ENCODE data around the gene PRR36. TPM values are rescaled to one million over a fixed set of nuclear protein-coding genes. Genes with fewer than 3 reads are reported as not detected.

Gene PRR36
- under 1 TPM; 0.13 to 0.45 (median 0.20) TPM for total RNA-seq

DNA sequence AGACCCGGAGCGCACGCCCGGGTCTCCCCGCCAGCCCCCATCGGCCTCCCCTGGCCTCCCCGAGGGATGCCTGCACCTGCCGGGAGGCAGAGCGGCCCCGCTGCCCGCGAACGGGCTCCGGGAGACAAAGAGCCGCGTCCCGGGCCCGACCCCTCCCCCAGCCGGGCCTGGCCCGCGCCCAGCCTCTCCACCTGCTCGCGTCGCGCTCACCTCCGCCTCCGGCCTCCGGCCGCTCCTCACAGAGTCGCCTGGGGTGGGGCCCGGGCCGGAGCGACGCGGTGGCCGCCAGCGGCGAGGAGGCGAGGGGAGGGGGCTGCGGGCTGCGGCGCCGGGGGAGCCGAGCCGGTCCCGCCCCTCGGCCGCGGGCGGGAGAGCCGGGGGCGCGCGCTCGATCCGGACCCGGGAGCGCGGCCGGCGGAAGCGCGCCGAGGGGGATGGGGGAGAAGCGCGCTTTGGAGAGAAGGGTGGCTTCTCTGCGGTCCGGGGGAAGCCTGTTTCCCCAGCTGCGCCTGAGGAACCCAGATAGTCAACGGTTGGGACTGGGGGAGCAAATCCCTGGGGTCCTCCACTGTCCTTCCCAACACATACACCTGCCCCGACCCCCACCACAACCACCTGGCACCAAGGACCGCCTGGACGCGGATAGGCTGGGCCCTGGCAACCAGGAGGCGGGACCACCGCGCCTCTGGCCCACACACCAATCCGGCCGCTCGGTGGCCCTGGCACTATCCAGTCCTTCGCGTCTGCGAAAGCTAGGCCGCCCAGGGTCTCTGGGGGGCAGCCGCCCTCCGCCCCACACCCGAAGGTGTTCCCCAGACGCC is at the start of gene PRR36:
Gene PRR36 (minus strand): TSS at position 315 of the 821 bp plus-strand sequence. CDS start 701 bp downstream, outside the sequence.
- Histone ChIP-seq H3K27ac (no peak within 1 kb of the TSS), H3K9me3 (no peaks in the 10 kb centered on the region), H3K4me3 (replicated peaks in 1 of 3) (peak within 1 kb of the TSS in 1 of 3 donors; percentile 24), H3K4me1 (peaks cover 6 to 18% of the 10 kb centered on the region in 2 donors), H3K27me3 (no peaks in the 10 kb centered on the region), H3K36me3 (no peaks in the 10 kb centered on the region)
- intact Hi-C loops (cut with DNase I), result no loop called here
- DNase-seq, result peak; percentile 56 to 83
- 0 to 2% methylated on average over 10 to 11 of the region's 88 CpGs for WGBS, 2 donors
- TF ChIP-seq, protein P1, sequence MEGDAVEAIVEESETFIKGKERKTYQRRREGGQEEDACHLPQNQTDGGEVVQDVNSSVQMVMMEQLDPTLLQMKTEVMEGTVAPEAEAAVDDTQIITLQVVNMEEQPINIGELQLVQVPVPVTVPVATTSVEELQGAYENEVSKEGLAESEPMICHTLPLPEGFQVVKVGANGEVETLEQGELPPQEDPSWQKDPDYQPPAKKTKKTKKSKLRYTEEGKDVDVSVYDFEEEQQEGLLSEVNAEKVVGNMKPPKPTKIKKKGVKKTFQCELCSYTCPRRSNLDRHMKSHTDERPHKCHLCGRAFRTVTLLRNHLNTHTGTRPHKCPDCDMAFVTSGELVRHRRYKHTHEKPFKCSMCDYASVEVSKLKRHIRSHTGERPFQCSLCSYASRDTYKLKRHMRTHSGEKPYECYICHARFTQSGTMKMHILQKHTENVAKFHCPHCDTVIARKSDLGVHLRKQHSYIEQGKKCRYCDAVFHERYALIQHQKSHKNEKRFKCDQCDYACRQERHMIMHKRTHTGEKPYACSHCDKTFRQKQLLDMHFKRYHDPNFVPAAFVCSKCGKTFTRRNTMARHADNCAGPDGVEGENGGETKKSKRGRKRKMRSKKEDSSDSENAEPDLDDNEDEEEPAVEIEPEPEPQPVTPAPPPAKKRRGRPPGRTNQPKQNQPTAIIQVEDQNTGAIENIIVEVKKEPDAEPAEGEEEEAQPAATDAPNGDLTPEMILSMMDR (IDR thresholded peaks at IDR 0.05), result no peak
- TF ChIP-seq POLR2A (IDR thresholded peaks at IDR 0.05), result no peak

DNA sequence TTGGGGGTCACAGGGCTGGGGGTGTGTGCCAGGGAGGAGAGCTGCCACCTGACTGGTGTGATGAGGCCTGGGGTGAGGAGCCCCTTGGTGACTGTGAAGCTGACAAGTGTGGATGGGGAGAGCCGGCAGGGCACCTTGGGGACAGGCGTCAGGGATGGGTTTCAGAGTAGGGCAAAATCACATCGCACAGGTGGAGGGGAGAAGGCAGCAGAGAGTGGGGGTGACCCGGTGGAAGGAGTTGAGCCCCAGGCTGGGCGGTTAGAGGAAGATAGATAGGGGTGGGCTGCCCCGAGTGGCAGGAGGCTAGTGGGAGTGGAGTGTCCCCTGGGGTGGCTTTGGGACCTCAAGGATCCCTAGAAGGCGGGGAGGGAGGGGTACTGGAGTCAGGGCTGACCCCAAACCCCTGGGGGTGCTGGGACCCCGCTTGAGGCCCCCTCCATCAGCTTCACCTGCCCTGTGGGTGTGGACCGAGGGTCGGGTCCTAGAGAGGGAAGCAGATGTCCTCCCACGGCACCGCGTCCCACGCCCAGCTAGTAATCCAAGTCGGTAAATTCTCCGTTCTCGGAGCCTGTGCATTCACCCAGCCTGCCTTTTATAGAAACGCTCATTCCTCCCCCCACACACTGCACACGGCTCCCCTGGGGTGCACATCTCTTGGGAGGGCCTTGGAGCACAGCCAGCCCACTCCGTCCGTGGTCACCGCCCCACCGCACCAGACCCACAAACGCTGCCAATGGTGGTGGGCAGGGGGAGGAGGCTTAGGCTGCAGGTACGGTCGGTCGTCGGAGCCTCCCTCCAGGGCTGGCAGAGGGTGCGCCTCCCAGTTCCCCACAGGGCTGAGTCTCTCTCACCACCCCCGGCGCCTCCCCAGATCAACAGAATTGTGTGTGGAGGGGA is 49.4 kb upstream of the PRR36 start:
- no peak for TF ChIP-seq POLR2A (IDR thresholded peaks at IDR 0.05)
- TF ChIP-seq, protein P1 (IDR thresholded peaks at IDR 0.05), result no peak
- H3K27ac ChIP-seq, result no peak overlapping the region
- peaks cover 17 to 54% of the 10 kb centered on the region in 2 donors for H3K4me1 ChIP-seq
- intact Hi-C loops (cut with DNase I), result no loop called here
- no peak overlapping the region for H3K4me3 ChIP-seq (replicated peaks in 1 of 3)
- peaks cover 3% of the 10 kb centered on the region for H3K27me3 ChIP-seq
- no peaks in the 10 kb centered on the region for H3K9me3 ChIP-seq
- H3K36me3 ChIP-seq, result peaks cover 11% of the 10 kb centered on the region in 2 donors
- 85 to 88% methylated on average over 21 to 30 of the region's 31 CpGs for WGBS, 2 donors
- DNase-seq, result no peak

DNA sequence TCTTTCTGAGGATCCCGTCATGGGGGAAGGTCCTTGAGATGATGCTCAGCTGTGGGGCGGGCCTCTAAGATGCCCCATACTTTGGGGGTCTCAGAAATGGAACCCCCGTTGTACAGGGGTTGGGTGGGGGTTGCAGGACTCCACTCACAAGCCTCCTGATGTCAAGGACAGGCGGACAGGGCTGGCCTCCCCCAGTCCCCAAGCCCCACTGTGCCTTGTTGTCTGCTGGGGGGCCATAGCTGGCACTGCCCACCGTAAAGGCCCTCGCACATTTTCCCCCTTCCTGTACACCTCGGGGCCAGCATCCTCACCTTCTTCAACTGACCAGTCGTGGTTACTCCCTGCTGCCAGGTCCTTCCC is 48.6 kb upstream of the PRR36 start:
- 90 to 94% methylated on average over 5 to 7 of the region's 8 CpGs for WGBS, 2 donors
- no peaks in the 10 kb centered on the region for H3K9me3 ChIP-seq
- peaks cover 4% of the 10 kb centered on the region for H3K27me3 ChIP-seq
- H3K4me1 ChIP-seq, result peaks cover 17 to 50% of the 10 kb centered on the region in 2 donors
- H3K36me3 ChIP-seq, result peaks cover 11% of the 10 kb centered on the region in 2 donors
- no peak for DNase-seq
- H3K4me3 ChIP-seq (replicated peaks in 1 of 3), result no peak overlapping the region
- no peak for TF ChIP-seq POLR2A (IDR thresholded peaks at IDR 0.05)
- TF ChIP-seq, protein P1 (IDR thresholded peaks at IDR 0.05), result no peak
- intact Hi-C loops (cut with DNase I), result no loop called here
- no peak overlapping the region for H3K27ac ChIP-seq

DNA sequence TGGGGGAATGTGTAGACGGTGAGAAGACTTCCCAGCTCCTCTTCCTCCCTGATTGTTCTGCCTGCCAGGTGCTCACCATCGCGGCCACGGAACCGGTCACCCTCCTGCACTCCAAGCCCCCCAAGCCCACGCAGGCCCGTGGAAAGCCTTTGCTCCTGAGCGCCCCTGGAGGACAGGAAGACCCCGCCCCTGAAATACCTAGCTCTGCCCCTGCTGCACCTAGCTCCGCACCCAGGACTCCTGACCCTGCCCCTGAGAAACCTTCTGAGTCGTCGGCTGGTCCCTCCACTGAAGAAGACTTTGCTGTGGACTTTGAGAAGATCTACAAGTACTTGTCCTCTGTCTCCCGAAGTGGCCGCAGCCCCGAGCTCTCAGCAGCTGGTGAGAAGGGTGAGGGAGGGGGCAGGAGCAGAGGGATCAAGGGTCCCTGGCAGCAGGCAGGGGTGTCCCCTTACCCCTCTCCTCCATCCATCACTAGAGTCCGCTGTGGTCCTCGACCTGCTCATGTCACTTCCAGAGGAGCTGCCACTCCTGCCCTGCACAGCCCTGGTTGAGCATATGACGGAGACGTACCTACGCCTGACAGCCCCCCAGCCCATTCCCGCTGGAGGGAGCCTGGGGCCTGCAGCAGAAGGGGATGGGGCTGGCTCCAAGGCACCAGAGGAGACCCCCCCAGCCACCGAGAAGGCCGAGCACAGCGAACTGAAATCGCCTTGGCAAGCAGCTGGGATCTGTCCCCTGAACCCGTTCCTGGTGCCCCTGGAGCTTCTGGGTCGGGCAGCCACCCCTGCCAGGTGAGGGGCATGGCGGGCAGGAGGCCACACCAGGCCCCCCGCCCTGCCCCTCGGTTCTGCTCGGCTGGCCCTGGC is 48.0 kb upstream of the PRR36 start:
- DNase-seq, result no peak
- H3K36me3 ChIP-seq, result peaks cover 11% of the 10 kb centered on the region in 2 donors
- TF ChIP-seq, protein P1 (IDR thresholded peaks at IDR 0.05), result no peak
- TF ChIP-seq POLR2A (IDR thresholded peaks at IDR 0.05), result no peak
- no peaks in the 10 kb centered on the region for H3K9me3 ChIP-seq
- H3K27ac ChIP-seq, result no peak overlapping the region
- H3K27me3 ChIP-seq, result peaks cover 4% of the 10 kb centered on the region
- H3K4me3 ChIP-seq (replicated peaks in 1 of 3), result no peak overlapping the region
- intact Hi-C loops (cut with DNase I), result no loop called here
- WGBS, 2 donors, result 93% methylated on average over 21 to 31 of the region's 31 CpGs
- peaks cover 17 to 52% of the 10 kb centered on the region in 2 donors for H3K4me1 ChIP-seq

Measured in thyroid gland (tissue), 4 donors.